Type B pancreatic cell (in vitro differentiated cells): Measurements from ENCODE around the gene SEC14L1. TPM values are rescaled to one million over a fixed set of nuclear protein-coding genes. Genes with fewer than 3 reads are reported as not detected.

Experiments
- DNase-seq: peaks from one replicate; pipeline ENCODE4 v3.0.0; 2021; ENCODE audit warnings: mixed read lengths; ENCODE audit not compliant: unreplicated experiment; ENCODE audit errors: extremely low spot score
- H3K27ac Mint-ChIP-seq: 2 replicates; pipeline ENCODE4 v1.8.0; 2021; ENCODE audit warnings: mild to moderate bottlenecking, mixed read lengths
- H3K27me3 Mint-ChIP-seq: 2 replicates; pipeline ENCODE4 v1.8.0; 2021; ENCODE audit warnings: mixed read lengths
- H3K36me3 Mint-ChIP-seq: 2 replicates; pipeline ENCODE4 v1.8.0; 2021; ENCODE audit warnings: mixed read lengths
- H3K4me1 Mint-ChIP-seq: one replicate; pipeline ENCODE4 v1.8.0; 2021; ENCODE audit warnings: mixed read lengths; ENCODE audit not compliant: unreplicated experiment
- H3K4me3 Mint-ChIP-seq: 2 replicates; pipeline ENCODE4 v1.8.0; 2021; ENCODE audit warnings: mild to moderate bottlenecking, mixed read lengths
- H3K9me3 Mint-ChIP-seq: 2 replicates; pipeline ENCODE4 v1.8.0; 2021; ENCODE audit warnings: mixed read lengths
- CTCF ChIP-seq: fragments of 200-600 bp; sonication (generic); conservative IDR thresholded peaks from 2 replicates; pipeline ENCODE4 v1.5.0; 2021; ENCODE audit warnings: antibody characterized with exemption, mild to moderate bottlenecking
- total RNA-seq: library from RNA; stranded (reverse); gene quantifications from 2 replicates; pipeline ENCODE4 v1.2.1, GENCODE V29; 2021; ENCODE audit warnings: low replicate concordance

Gene SEC14L1
- total RNA-seq, 1 donor from 2014 or later, result 74.9 TPM

GRCh38 chr17:77215281-77215680 is 74.5 kb downstream of the SEC14L1 start:
- peaks cover 11% of the 10 kb centered on the region for H3K4me1 Mint-ChIP-seq
- no peak for TF ChIP-seq CTCF
- H3K4me3 Mint-ChIP-seq, result no peak overlapping the region
- DNase-seq, result no peak
- H3K9me3 Mint-ChIP-seq, result no peaks in the 10 kb centered on the region
- no peaks in the 10 kb centered on the region for H3K27me3 Mint-ChIP-seq
- H3K27ac Mint-ChIP-seq, result no peak overlapping the region
- H3K36me3 Mint-ChIP-seq, result peaks cover 34% of the 10 kb centered on the region

GRCh38 chr17:77216486-77216885 is 75.7 kb downstream of the SEC14L1 start:
- DNase-seq, result no peak
- Mint-ChIP-seq H3K27me3 (no peaks in the 10 kb centered on the region), H3K4me1 (peaks cover 7% of the 10 kb centered on the region), H3K9me3 (no peaks in the 10 kb centered on the region), H3K27ac (no peak overlapping the region), H3K4me3 (no peak overlapping the region), H3K36me3 (peaks cover 27% of the 10 kb centered on the region)
- no peak for TF ChIP-seq CTCF

- Mint-ChIP-seq H3K27me3 (no peaks in the 10 kb centered on the region), H3K9me3 (no peaks in the 10 kb centered on the region), H3K4me1 (peaks cover 7% of the 10 kb centered on the region), H3K27ac (no peak overlapping the region), H3K36me3 (peaks cover 22% of the 10 kb centered on the region), H3K4me3 (no peak overlapping the region)
- DNase-seq, result no peak
- TF ChIP-seq CTCF, result no peak
Measured at GRCh38 chr17:77217123-77217522, 76.4 kb downstream of the SEC14L1 start.

- no peak overlapping the region for H3K4me3 Mint-ChIP-seq
- peaks cover 19% of the 10 kb centered on the region for H3K36me3 Mint-ChIP-seq
- DNase-seq, result no peak
- peaks cover 7% of the 10 kb centered on the region for H3K4me1 Mint-ChIP-seq
- H3K9me3 Mint-ChIP-seq, result no peaks in the 10 kb centered on the region
- TF ChIP-seq CTCF, result no peak
- H3K27me3 Mint-ChIP-seq, result no peaks in the 10 kb centered on the region
- H3K27ac Mint-ChIP-seq, result no peak overlapping the region
Measured at GRCh38 chr17:77217566-77217965, 76.8 kb downstream of the SEC14L1 start.

- H3K4me3 Mint-ChIP-seq, result no peak overlapping the region
- TF ChIP-seq CTCF, result no peak
- H3K27me3 Mint-ChIP-seq, result no peaks in the 10 kb centered on the region
- H3K9me3 Mint-ChIP-seq, result no peaks in the 10 kb centered on the region
- peaks cover 18% of the 10 kb centered on the region for H3K36me3 Mint-ChIP-seq
- H3K4me1 Mint-ChIP-seq, result peaks cover 7% of the 10 kb centered on the region
- DNase-seq, result no peak
- no peak overlapping the region for H3K27ac Mint-ChIP-seq
Measured at GRCh38 chr17:77218902-77219301, 78.1 kb downstream of the SEC14L1 start.

GRCh38 chr17:77222356-77222755 is 81.6 kb downstream of the SEC14L1 start:
- Mint-ChIP-seq H3K27me3 (no peaks in the 10 kb centered on the region), H3K4me1 (peaks cover 7% of the 10 kb centered on the region), H3K27ac (no peak overlapping the region), H3K9me3 (no peaks in the 10 kb centered on the region), H3K36me3 (peaks cover 6% of the 10 kb centered on the region), H3K4me3 (no peak overlapping the region)
- no peak for DNase-seq
- TF ChIP-seq CTCF, result no peak
